SK-N-SH treated with all-trans-retinoic acid at 6 μM for 48 hours (cell line): ENCODE results near the gene AP1AR.

Source experiments
- ATAC-seq: fragments of 200-7000 bp; cut with Tn5 transposase; 3 replicates; pipeline ENCODE4 v1.9.1; 2020; ENCODE audit warnings: mild to moderate bottlenecking, moderate library complexity
- ARNTL ChIP-seq: fragments of 450-650 bp; formaldehyde crosslinking; IDR thresholded peaks from 2 replicates; pipeline ENCODE4 v1.5.0; 2020; ENCODE audit warnings: low read depth, mild to moderate bottlenecking, moderate library complexity, borderline replicate concordance
- BACH2 ChIP-seq: fragments of 250-450 bp; sonication (Bioruptor Pico); IDR thresholded peaks from 2 replicates; pipeline ENCODE4 v1.9.0; 2021; ENCODE audit warnings: mild to moderate bottlenecking, borderline replicate concordance
- ESRRG ChIP-seq: fragments of 250-450 bp; sonication (Bioruptor Pico); IDR thresholded peaks from 2 replicates; pipeline ENCODE4 v1.6.1; 2021; ENCODE audit warnings: mild to moderate bottlenecking
- GLIS3 ChIP-seq: fragments of 250-450 bp; sonication (Bioruptor Pico); IDR thresholded peaks from 2 replicates; pipeline ENCODE4 v1.5.0; 2020; ENCODE audit warnings: mild to moderate bottlenecking, moderate library complexity
- ISL1 ChIP-seq: fragments of 250-450 bp; sonication (Bioruptor Pico); IDR thresholded peaks from 2 replicates; pipeline ENCODE4 v2.1.2; 2022; ENCODE audit warnings: mild to moderate bottlenecking, moderate library complexity
- PATZ1 ChIP-seq: fragments of 250-450 bp; sonication (Bioruptor Pico); IDR thresholded peaks from 2 replicates; pipeline ENCODE4 v1.8.0; 2020; ENCODE audit warnings: mild to moderate bottlenecking, moderate library complexity, borderline replicate concordance
- PPARA ChIP-seq: fragments of 250-450 bp; sonication (Bioruptor Pico); IDR thresholded peaks from 2 replicates; pipeline ENCODE4 v1.5.0; 2020; ENCODE audit warnings: mild to moderate bottlenecking, borderline replicate concordance
- RARB ChIP-seq: fragments of 250-450 bp; sonication (Bioruptor Pico); IDR thresholded peaks from 2 replicates; pipeline ENCODE4 v1.8.0; 2021; ENCODE audit warnings: mild to moderate bottlenecking, moderate library complexity
- SNAI2 ChIP-seq: fragments of 250-450 bp; sonication (Bioruptor Pico); IDR thresholded peaks from 2 replicates; pipeline ENCODE4 v1.5.0; 2020; ENCODE audit warnings: mild to moderate bottlenecking, moderate library complexity
- TCF4 ChIP-seq: fragments of 250-450 bp; sonication (Bioruptor Pico); IDR thresholded peaks from 2 replicates; pipeline ENCODE4 v1.8.0; 2021; ENCODE audit warnings: mild to moderate bottlenecking, moderate library complexity, borderline replicate concordance
- TOX ChIP-seq: fragments of 250-450 bp; sonication (Bioruptor Pico); IDR thresholded peaks from 2 replicates; pipeline ENCODE4 v1.8.0; 2021; ENCODE audit warnings: mild to moderate bottlenecking, moderate library complexity, borderline replicate concordance
- TSHZ2 ChIP-seq: fragments of 250-450 bp; sonication (Bioruptor Pico); IDR thresholded peaks from 2 replicates; pipeline ENCODE4 v1.5.0; 2020; ENCODE audit warnings: mild to moderate bottlenecking, moderate library complexity
- ZC3H10 ChIP-seq: fragments of 250-450 bp; sonication (Bioruptor Pico); IDR thresholded peaks from 2 replicates; pipeline ENCODE4 v1.5.1; 2021; ENCODE audit warnings: mild to moderate bottlenecking, moderate library complexity
- ZFP3 ChIP-seq: fragments of 250-450 bp; sonication (Bioruptor Pico); IDR thresholded peaks from 2 replicates; pipeline ENCODE4 v1.5.0; 2020; ENCODE audit warnings: mild to moderate bottlenecking, moderate library complexity
- ZFP30 ChIP-seq: fragments of 450-650 bp; formaldehyde crosslinking; IDR thresholded peaks from 2 replicates; pipeline ENCODE4 v1.5.0; 2022; ENCODE audit warnings: mild to moderate bottlenecking, moderate library complexity
- ZNF565 ChIP-seq: fragments of 450-650 bp; formaldehyde crosslinking; conservative IDR thresholded peaks from 2 replicates; pipeline ENCODE4 v1.5.0; 2020; ENCODE audit warnings: low read depth, mild to moderate bottlenecking, moderate library complexity
- ZNF70 ChIP-seq: fragments of 450-650 bp; formaldehyde crosslinking; IDR thresholded peaks from 2 replicates; pipeline ENCODE4 v1.5.0; 2020; ENCODE audit warnings: mild to moderate bottlenecking, moderate library complexity
- ZNF8 ChIP-seq: fragments of 450-650 bp; formaldehyde crosslinking; IDR thresholded peaks from 2 replicates; pipeline ENCODE4 v1.5.0; 2020; ENCODE audit warnings: mild to moderate bottlenecking, moderate library complexity
- TF ChIP-seq, protein P1 (sequence below): fragments of 250-450 bp; sonication (Bioruptor Pico); IDR thresholded peaks from 2 replicates; pipeline ENCODE4 v1.5.1; 2021; ENCODE audit warnings: mild to moderate bottlenecking, moderate library complexity
- TF ChIP-seq, protein P2 (sequence below): fragments of 250-450 bp; sonication (Bioruptor Pico); IDR thresholded peaks from 2 replicates; pipeline ENCODE4 v1.5.1; 2020; ENCODE audit warnings: low read depth, mild to moderate bottlenecking, moderate library complexity

AP1AR gene

GRCh38 chr4:112270051-112270450, 38.5 kb downstream of the AP1AR start (continued):
- TF ChIP-seq, protein P1, sequence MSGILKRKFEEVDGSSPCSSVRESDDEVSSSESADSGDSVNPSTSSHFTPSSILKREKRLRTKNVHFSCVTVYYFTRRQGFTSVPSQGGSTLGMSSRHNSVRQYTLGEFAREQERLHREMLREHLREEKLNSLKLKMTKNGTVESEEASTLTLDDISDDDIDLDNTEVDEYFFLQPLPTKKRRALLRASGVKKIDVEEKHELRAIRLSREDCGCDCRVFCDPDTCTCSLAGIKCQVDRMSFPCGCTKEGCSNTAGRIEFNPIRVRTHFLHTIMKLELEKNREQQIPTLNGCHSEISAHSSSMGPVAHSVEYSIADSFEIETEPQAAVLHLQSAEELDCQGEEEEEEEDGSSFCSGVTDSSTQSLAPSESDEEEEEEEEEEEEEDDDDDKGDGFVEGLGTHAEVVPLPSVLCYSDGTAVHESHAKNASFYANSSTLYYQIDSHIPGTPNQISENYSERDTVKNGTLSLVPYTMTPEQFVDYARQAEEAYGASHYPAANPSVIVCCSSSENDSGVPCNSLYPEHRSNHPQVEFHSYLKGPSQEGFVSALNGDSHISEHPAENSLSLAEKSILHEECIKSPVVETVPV (CRISPR knock-in tag) = no peak
- TF ChIP-seq PPARA (no peak), TCF4 (CRISPR knock-in tag) (no peak), TOX (no peak), SNAI2 (CRISPR knock-in tag) (no peak), ZFP30 (CRISPR knock-in tag) (no peak)
- TF ChIP-seq, protein P2, sequence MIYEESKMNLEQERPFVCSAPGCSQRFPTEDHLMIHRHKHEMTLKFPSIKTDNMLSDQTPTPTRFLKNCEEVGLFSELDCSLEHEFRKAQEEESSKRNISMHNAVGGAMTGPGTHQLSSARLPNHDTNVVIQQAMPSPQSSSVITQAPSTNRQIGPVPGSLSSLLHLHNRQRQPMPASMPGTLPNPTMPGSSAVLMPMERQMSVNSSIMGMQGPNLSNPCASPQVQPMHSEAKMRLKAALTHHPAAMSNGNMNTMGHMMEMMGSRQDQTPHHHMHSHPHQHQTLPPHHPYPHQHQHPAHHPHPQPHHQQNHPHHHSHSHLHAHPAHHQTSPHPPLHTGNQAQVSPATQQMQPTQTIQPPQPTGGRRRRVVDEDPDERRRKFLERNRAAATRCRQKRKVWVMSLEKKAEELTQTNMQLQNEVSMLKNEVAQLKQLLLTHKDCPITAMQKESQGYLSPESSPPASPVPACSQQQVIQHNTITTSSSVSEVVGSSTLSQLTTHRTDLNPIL = no peak
- TF ChIP-seq, all 23 proteins: peak for 0

DNA sequence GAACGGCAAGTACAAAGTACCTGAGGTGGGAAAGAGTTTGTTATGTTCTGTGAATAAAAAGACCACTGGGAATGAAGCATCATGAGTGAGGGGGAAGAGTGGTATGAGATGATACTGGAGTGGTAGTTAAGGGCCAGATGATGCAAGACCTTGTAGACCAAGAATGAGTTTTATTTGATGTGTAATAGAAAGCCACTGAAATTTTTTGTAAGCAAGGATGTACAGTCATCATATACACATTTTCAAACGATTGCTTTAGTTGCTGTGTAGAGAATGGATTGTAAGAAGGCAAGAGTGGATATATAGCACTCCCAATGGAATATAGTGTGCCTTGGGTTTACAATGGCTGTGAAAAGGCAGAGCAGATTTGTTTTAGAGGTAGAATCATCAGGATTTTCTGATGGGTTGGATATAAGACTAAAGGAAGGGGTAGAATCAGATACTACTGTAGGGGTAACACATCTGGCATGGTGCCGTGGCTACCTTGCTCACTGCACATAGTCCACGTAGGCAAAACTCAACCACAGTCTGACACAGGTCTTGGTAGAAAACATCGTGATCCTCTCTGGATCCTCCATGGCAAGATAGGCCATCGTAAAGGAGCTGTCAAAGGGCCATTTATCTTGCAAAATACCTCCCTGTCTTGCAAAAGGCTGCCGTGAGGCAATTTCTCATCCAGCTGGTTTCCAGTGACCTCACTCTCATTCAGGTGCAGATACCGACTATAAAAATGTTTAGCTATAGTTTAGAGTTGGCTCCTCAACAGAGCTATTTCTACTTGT, 39.2 kb downstream of the AP1AR start:
- ATAC-seq = no peak
- TF ChIP-seq PPARA = no peak
- TF ChIP-seq TOX = no peak
- no peak for TF ChIP-seq ZNF565 (CRISPR knock-in tag)
- TF ChIP-seq ESRRG (CRISPR knock-in tag) = no peak
- TF ChIP-seq, protein P1 (CRISPR knock-in tag) = no peak
- no peak for TF ChIP-seq ISL1
- no peak for TF ChIP-seq ZFP3 (CRISPR knock-in tag)
- TF ChIP-seq SNAI2 (CRISPR knock-in tag) = no peak

DNA sequence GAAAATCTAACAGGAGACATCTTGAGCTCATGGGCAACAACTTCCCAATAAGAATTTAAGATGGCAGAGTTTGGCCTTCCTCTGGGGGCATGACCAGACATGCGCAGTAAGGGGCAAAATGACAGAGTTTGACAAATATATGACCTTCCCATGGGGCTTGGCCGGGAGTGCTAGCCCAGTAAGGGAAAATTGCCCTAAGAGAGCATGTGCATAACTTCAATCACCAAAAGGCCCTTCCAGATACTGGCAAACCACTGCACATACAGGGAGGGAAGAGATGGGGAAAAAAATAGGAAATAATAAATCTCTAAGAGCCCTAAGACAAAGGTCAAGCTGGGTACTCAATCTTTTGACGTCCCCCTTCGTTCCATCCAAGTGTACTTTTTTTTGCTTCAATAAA, 40.7 kb downstream of the AP1AR start:
- ATAC-seq = no peak
- no peak for TF ChIP-seq ZFP3 (CRISPR knock-in tag)
- no peak for TF ChIP-seq ISL1
- TF ChIP-seq TCF4 (CRISPR knock-in tag) = no peak
- no peak for TF ChIP-seq ZNF70 (CRISPR knock-in tag)
- TF ChIP-seq GLIS3 = no peak
- TF ChIP-seq RARB (CRISPR knock-in tag) = no peak
- no peak for TF ChIP-seq ESRRG (CRISPR knock-in tag)
- no peak for TF ChIP-seq BACH2
- TF ChIP-seq ZNF8 (CRISPR knock-in tag) = no peak
- no peak for TF ChIP-seq PATZ1 (CRISPR knock-in tag)
- TF ChIP-seq ARNTL (CRISPR knock-in tag) = no peak
- no peak for TF ChIP-seq TSHZ2 (CRISPR knock-in tag)
- no peak for TF ChIP-seq ZC3H10 (CRISPR knock-in tag)
- TF ChIP-seq, protein P1 (CRISPR knock-in tag) = no peak
- no peak for TF ChIP-seq ZFP30 (CRISPR knock-in tag)
- no peak for TF ChIP-seq ZNF565 (CRISPR knock-in tag)
